ENCODE measurements around the gene ZNF613. TPM values are rescaled to one million over a fixed set of nuclear protein-coding genes. Genes with fewer than 3 reads are reported as not detected.

Gene ZNF613
- total RNA-seq, result 5.2 and 12.5 TPM in 2 replicates

DNA sequence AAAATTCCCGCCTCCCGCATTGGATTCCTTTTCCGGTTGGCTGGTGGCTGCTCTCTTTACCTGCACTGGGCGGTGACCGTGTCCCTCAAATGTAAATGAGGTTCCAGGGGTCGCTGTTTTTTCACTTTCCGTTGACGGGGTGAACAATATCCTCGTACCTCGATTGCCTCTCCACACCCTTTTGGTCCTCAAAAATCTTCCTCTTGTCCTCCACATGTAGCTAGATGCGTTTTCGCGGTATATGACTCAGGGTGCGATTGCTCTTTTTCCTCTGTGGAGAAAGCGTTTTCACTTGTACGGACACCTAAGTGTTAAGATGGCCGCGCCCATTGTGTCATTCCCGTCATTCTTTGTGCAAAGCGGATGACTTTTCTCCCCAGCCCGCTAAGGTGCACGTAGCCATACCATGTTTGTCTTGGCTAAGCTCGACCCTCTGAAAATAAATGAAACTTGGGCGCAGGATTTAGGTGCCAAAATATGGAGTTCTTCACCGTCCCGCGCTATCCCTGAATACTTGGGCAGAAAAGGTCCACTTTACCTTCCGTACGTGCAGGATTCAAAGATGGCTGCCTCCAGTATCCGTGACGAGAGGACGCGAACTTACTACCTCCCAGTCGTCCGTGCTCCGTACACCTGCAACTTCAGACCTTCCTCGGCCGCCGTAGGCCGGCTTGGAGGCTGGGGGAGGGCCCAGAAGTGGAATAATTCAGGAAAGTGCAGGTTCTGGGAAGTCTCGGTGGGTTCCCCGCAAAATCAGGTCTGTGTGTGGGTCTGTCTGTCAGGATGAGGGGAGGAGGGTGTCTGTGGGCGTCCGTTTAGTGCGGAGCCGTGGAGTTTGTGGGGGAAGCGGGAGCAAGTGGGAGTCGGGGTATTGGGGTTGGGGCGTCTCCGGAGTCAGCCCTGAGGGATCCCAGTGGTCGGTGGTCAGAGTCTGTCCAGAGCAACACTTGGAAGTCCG is at the start of gene ZNF613:
Gene ZNF613 (plus strand): TSS at position 689 of the 958 bp plus-strand sequence. CDS start 8,749 bp downstream, outside the sequence.

DNA sequence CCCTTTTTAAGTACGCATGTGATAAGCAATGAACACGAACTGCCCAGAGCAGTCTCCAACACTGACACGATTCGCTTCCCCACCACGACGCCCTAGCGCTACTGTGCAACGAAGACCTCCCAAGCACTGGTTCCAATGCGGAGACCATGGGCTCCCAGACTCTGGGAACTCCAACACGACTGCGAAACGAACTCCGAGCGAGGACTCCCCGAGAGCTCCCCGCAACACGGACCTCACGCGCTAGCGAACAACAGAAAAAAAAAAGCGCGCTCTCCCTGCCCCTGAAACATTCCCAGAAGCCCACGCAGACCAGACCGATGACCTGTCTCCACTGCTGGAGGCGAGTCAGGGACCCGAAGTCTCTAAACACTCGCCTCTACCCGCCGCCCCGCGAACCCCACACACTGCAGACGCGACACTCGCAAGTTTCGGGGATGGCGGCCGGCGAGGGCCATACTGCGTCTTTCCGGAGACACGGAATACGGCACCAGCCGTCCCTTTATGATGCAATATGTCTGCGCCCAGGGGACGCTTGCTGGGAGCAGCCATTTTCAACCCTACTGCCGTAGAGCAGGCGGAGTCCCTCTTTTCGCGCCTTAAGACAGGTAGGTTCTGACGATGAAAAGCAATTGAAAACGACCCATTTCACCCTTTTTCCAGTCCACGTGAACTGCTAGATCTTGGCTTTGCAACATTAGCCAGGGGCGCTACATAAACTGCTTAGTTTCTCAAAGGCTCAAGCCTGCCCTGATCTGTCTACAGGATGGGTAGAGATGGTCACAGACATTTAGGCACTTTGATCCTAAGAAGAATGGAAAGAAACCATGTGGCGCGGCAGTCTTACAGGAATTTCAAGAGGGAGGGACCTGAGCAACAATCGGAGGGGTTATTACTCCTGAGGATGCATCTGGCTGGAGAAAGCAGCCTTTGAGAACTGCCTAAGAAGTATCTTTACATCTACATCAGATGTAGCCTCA is 39.5 kb upstream of the ZNF613 start, which contains the start of gene ZNF577:
Gene ZNF577 (minus strand): TSS at position 430 of the 977 bp plus-strand sequence. CDS start 7,569 bp downstream, outside the sequence.

DNA sequence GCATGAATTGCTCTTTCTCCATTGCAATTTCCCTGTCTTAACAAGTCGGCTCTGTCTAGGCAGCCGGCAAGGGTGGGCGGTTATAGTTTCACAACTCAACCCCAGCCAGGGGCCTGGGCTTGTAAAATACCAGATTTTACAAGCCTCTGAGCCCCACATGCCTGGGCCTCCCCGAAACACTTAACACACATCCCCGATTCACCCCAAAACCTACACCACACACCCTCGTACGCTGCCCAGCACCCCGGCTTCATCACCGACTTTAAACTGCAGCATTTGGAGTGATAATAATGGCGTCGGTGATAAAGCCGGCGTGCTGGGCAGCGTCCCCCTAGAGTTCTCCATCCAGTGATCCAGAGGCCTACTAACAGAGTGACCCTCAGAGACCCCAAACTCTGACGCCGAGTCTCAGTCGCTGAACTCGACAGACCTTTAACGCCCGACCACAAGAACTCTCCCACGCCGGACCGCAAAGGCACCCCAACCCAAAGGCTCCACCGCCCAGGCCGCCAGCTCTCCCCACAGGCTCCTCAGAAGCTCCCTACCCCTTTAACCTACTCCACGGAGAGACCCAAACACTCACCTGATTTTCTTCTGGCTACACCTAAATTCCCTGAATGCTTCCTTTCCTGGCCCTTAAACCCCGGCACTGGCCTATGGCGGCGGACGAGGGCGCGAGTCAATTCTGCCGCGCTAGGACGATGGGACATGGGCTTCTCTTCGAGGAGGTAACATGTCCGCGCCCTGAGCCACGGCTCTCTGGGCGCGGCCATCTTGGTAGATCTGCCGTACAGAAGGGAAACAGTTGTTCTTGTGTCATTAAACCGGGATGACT is 22.7 kb upstream of the ZNF613 start, which contains the start of gene ZNF649:
Gene ZNF649 (minus strand): TSS at position 687 of the 835 bp plus-strand sequence. CDS start 4,910 bp downstream, outside the sequence.

DNA sequence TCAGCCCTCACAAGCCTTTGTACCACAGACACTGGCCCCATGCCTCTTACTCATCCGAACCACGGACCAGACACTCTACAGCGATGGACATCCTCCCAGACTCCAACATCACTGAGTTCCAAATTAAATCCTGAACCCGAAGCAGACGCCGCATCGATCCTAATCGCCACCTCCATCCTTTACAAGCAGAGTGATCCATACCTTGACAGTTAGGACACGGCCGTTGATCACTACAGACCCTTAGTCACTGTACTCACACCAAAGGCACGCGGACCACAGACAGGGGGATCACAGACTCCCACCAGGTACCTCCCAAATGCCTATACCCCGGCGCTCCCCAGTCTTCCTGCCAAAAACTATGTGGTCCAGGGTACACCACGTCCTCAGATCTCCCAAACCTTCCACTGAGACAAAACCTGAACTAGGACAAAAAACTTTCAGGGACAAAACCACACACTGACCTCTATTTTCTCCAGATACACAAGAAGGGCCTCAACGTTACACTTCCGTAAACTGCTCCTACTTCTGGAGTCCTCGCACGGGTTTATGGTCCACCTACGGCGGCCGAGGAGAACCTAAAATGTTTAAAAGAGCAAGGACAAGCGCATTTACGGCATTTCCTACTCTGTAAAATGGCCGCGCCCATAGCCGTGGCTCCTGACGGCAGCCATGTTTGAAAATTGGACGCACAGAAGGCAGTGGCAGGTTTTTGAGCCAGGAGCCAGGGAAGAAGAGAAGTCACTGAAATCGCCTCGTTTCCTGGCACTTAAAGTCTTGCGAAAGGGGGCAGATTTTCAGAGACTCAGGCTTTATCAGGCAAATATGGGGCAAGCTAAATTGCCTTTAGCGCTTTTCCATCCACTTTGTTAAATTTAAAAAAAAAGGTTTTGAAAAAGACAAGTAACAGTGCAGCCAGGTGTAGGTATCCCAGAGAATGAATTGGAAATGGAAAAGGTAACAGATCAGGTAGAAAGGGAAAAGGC is 59.3 kb downstream of the ZNF613 start, which contains the start of gene ZNF350:
Gene ZNF350 (minus strand): TSS at position 532 of the 983 bp plus-strand sequence. CDS start 12,480 bp downstream, outside the sequence.

Other genes with a start within 250 kb of the ZNF613 start
- 5.2 and 9.4 TPM in 2 replicates for gene SPACA6, start 234.1 kb upstream of the ZNF613 start, total RNA-seq
- gene HAS1, start 203.5 kb upstream of the ZNF613 start, total RNA-seq, result under 0.01 and 0.15 TPM in 2 replicates
- gene FPR1, start 175.6 kb upstream of the ZNF613 start, total RNA-seq, result not detected in 2 replicates
- gene FPR2, start 166.3 kb upstream of the ZNF613 start, total RNA-seq, result not detected in 2 replicates
- under 0.01 TPM in 1 of 2 replicates, not detected in the other for gene FPR3, start 132.3 kb upstream of the ZNF613 start, total RNA-seq
- 3.9 and 5.2 TPM in 2 replicates for gene ZNF577, start 39.5 kb upstream of the ZNF613 start, total RNA-seq
- gene ZNF649, start 22.5 kb upstream of the ZNF613 start, total RNA-seq, result 6.8 and 16.0 TPM in 2 replicates
- gene ZNF350, start 59.4 kb downstream of the ZNF613 start, total RNA-seq, result 8.8 and 9.0 TPM in 2 replicates
- gene ZNF615, start 80.7 kb downstream of the ZNF613 start, total RNA-seq, result 6.5 and 16.7 TPM in 2 replicates
- 11.1 and 11.4 TPM in 2 replicates for gene ZNF614, start 100.9 kb downstream of the ZNF613 start, total RNA-seq
- gene ZNF432, start 121.4 kb downstream of the ZNF613 start, total RNA-seq, result 5.5 and 8.2 TPM in 2 replicates
- gene ZNF841, start 168.3 kb downstream of the ZNF613 start, total RNA-seq, result 11.7 and 17.9 TPM in 2 replicates
- gene ZNF616, start 212.5 kb downstream of the ZNF613 start, total RNA-seq, result 5.2 and 11.2 TPM in 2 replicates
- 3.5 and 3.6 TPM in 2 replicates for gene ZNF836, start 244.1 kb downstream of the ZNF613 start, total RNA-seq